Measurements from ENCODE around the gene TMEM182. TPM values are rescaled to one million over a fixed set of nuclear protein-coding genes. Genes with fewer than 3 reads are reported as not detected.

TMEM182 gene
- total RNA-seq = 1 to 10 TPM in 2 of 4 donors, under 1 TPM in 2; under 0.01 to 3.5 (median 0.86) TPM

DNA sequence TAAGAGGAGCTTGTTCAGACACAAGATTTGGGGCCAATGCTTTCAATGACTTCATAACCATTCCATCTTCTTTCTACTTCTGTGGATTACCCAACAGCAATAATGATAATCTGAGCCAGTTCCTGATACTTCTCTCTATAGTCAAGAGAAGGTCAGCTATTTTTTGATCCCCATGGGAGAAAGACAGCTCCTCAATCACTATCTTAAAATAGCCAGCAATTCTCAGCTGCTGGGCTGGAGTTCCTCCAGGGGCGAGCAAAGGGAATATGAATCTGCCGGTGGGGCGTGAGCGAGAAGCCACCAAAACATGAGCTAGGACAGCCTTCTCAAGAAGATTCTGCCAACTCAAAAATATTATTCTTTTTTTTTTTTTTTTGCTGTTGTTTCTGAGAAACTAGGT, at the start of gene TMEM182:
TSS of gene TMEM182 (plus strand) at position 269 of the 400 bp plus-strand sequence. CDS start 187 bp downstream, outside the sequence.
- Histone ChIP-seq H3K27ac (no peak within 1 kb of the TSS), H3K36me3 (no peaks in the 10 kb centered on the region), H3K4me3 (no peak within 1 kb of the TSS), H3K9me3 (no peaks in the 10 kb centered on the region), H3K27me3 (no peaks in the 10 kb centered on the region), H3K4me1 (no peaks in the 10 kb centered on the region)
- intact Hi-C loops (cut with DNase I; ENCODE audit: low total_unique reads) = no loop called here
- DNase-seq = peak in 1 of 2 donors; percentile 17
- no peak for TF ChIP-seq POLR2A (IDR thresholded peaks at IDR 0.05)
- TF ChIP-seq, protein P1, sequence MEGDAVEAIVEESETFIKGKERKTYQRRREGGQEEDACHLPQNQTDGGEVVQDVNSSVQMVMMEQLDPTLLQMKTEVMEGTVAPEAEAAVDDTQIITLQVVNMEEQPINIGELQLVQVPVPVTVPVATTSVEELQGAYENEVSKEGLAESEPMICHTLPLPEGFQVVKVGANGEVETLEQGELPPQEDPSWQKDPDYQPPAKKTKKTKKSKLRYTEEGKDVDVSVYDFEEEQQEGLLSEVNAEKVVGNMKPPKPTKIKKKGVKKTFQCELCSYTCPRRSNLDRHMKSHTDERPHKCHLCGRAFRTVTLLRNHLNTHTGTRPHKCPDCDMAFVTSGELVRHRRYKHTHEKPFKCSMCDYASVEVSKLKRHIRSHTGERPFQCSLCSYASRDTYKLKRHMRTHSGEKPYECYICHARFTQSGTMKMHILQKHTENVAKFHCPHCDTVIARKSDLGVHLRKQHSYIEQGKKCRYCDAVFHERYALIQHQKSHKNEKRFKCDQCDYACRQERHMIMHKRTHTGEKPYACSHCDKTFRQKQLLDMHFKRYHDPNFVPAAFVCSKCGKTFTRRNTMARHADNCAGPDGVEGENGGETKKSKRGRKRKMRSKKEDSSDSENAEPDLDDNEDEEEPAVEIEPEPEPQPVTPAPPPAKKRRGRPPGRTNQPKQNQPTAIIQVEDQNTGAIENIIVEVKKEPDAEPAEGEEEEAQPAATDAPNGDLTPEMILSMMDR (IDR thresholded peaks at IDR 0.05) = no peak

- Histone ChIP-seq H3K27ac (no peak overlapping the region), H3K27me3 (no peaks in the 10 kb centered on the region), H3K4me1 (no peaks in the 10 kb centered on the region), H3K4me3 (no peak overlapping the region), H3K9me3 (no peaks in the 10 kb centered on the region), H3K36me3 (no peaks in the 10 kb centered on the region)
- intact Hi-C loops (cut with DNase I; ENCODE audit: low total_unique reads) = no loop called here
- no peak for DNase-seq
- no peak for TF ChIP-seq POLR2A (IDR thresholded peaks at IDR 0.05)
- TF ChIP-seq, protein P1 (IDR thresholded peaks at IDR 0.05) = no peak
Observed at GRCh38 chr2:102717308-102718018, 44.4 kb upstream of the TMEM182 start.

- intact Hi-C loops (cut with DNase I; ENCODE audit: low total_unique reads) = no loop called here
- no peaks in the 10 kb centered on the region for H3K9me3 ChIP-seq
- H3K27ac ChIP-seq = no peak overlapping the region
- no peak for DNase-seq
- H3K36me3 ChIP-seq = no peaks in the 10 kb centered on the region
- TF ChIP-seq POLR2A (IDR thresholded peaks at IDR 0.05) = no peak
- no peak overlapping the region for H3K4me3 ChIP-seq
- no peaks in the 10 kb centered on the region for H3K4me1 ChIP-seq
- H3K27me3 ChIP-seq = no peaks in the 10 kb centered on the region
Observed at GRCh38 chr2:102718387-102719316, 43.2 kb upstream of the TMEM182 start.

DNA sequence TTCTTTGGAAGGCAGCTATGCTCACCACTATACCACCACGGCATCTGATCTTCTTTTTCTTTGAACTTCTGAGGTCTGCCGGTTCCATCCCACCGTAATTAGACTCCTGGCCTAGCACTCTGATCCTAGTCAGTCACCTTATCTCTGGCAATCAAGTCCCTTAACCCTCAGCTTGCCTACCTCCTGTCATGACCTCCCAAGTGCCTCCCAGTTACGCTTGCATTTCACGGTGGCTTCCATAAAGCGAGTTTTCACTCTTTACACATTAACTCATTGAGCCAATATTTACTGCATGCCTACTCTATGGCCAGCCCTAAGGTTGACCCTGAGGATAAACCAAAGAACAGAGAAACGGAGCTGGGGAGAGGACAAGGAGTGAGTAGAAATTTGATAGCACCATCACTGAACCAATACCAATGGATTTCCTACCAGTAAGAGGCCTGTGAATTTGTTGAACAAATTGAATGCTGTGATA, 37.8 kb upstream of the TMEM182 start:
- TF ChIP-seq POLR2A (IDR thresholded peaks at IDR 0.05) = no peak
- TF ChIP-seq, protein P1 (IDR thresholded peaks at IDR 0.05) = no peak
- no peaks in the 10 kb centered on the region for H3K36me3 ChIP-seq
- DNase-seq = no peak

GRCh38 chr2:102724553-102724952, 37.3 kb upstream of the TMEM182 start:
- Histone ChIP-seq H3K27me3 (no peaks in the 10 kb centered on the region), H3K9me3 (no peaks in the 10 kb centered on the region), H3K4me3 (no peak overlapping the region), H3K36me3 (no peaks in the 10 kb centered on the region), H3K4me1 (no peaks in the 10 kb centered on the region), H3K27ac (no peak overlapping the region)
- TF ChIP-seq, protein P1 (IDR thresholded peaks at IDR 0.05) = no peak
- intact Hi-C loops (cut with DNase I; ENCODE audit: low total_unique reads) = no loop called here
- DNase-seq = no peak

More for the DNA sequence above, 37.8 kb upstream of the TMEM182 start:
- Histone ChIP-seq H3K9me3 (no peaks in the 10 kb centered on the region), H3K27me3 (no peaks in the 10 kb centered on the region), H3K27ac (no peak overlapping the region), H3K4me1 (no peaks in the 10 kb centered on the region), H3K4me3 (no peak overlapping the region)
- intact Hi-C loops (cut with DNase I; ENCODE audit: low total_unique reads) = no loop called here

Measured in uterus (tissue), 4 donors.